ENCODE measurements around the gene ITGAE. TPM values are rescaled to one million over a fixed set of nuclear protein-coding genes. Genes with fewer than 3 reads are reported as not detected.

ITGAE gene
- total and polyA plus RNA-seq, 4 donors: 26.5 to 51.2 (median 42.1) TPM

GRCh38 chr17:3754458-3755334, 46.3 kb downstream of the ITGAE start:
- Histone ChIP-seq H3K4me1 (ENCODE audit: control insufficient read depth, insufficient read depth, low read length) (peaks cover 12% of the 10 kb centered on the region), H3K27ac (ENCODE audit: low read depth, low read length) (no peak overlapping the region), H3K27me3 (ENCODE audit: control insufficient read depth, insufficient read depth, low read length) (no peaks in the 10 kb centered on the region), H3K4me3 (ENCODE audit: low read depth, low read length) (no peak overlapping the region), H3K36me3 (ENCODE audit: control insufficient read depth, insufficient read depth, low read length) (no peaks in the 10 kb centered on the region), H3K9me3 (ENCODE audit: control insufficient read depth, insufficient read depth, low read length) (no peaks in the 10 kb centered on the region)
- peak in 2 of 6 donors; percentile 14 to 82 for DNase-seq (ENCODE audit: low read depth in 4 of 6, low spot score in 6 of 6)
- 7% methylated on average over 47 of the region's 56 CpGs for WGBS (ENCODE audit: insufficient coverage)

- DNase-seq (ENCODE audit: low read depth in 4 of 6, low spot score in 6 of 6): no peak
- H3K4me1 ChIP-seq (ENCODE audit: control insufficient read depth, insufficient read depth, low read length): peaks cover 12% of the 10 kb centered on the region
- WGBS (ENCODE audit: insufficient coverage): 73% methylated on average over 3 of the region's 18 CpGs
- H3K36me3 ChIP-seq (ENCODE audit: control insufficient read depth, insufficient read depth, low read length): no peaks in the 10 kb centered on the region
- H3K4me3 ChIP-seq (ENCODE audit: low read depth, low read length): no peak overlapping the region
- no peak overlapping the region for H3K27ac ChIP-seq (ENCODE audit: low read depth, low read length)
- no peaks in the 10 kb centered on the region for H3K9me3 ChIP-seq (ENCODE audit: control insufficient read depth, insufficient read depth, low read length)
- H3K27me3 ChIP-seq (ENCODE audit: control insufficient read depth, insufficient read depth, low read length): no peaks in the 10 kb centered on the region
Measured at GRCh38 chr17:3754066-3754457, 46.9 kb downstream of the ITGAE start.

GRCh38 chr17:3753624-3754023, 47.4 kb downstream of the ITGAE start:
- 73% methylated on average over 9 of the region's 12 CpGs for WGBS (ENCODE audit: insufficient coverage)
- no peak for DNase-seq (ENCODE audit: low read depth in 4 of 6, low spot score in 6 of 6)
- H3K27me3 ChIP-seq (ENCODE audit: control insufficient read depth, insufficient read depth, low read length): no peaks in the 10 kb centered on the region

GRCh38 chr17:3751836-3752235, 49.2 kb downstream of the ITGAE start:
- WGBS (ENCODE audit: insufficient coverage): 94% methylated on average over 15 of the region's 15 CpGs
- Histone ChIP-seq H3K4me3 (ENCODE audit: low read depth, low read length) (no peak overlapping the region), H3K27ac (ENCODE audit: low read depth, low read length) (no peak overlapping the region), H3K27me3 (ENCODE audit: control insufficient read depth, insufficient read depth, low read length) (no peaks in the 10 kb centered on the region), H3K4me1 (ENCODE audit: control insufficient read depth, insufficient read depth, low read length) (peaks cover 12% of the 10 kb centered on the region), H3K9me3 (ENCODE audit: control insufficient read depth, insufficient read depth, low read length) (no peaks in the 10 kb centered on the region), H3K36me3 (ENCODE audit: control insufficient read depth, insufficient read depth, low read length) (no peaks in the 10 kb centered on the region)
- DNase-seq (ENCODE audit: low read depth in 4 of 6, low spot score in 6 of 6): no peak

More at GRCh38 chr17:3753624-3754023, 47.4 kb downstream of the ITGAE start:
- Histone ChIP-seq H3K4me1 (ENCODE audit: control insufficient read depth, insufficient read depth, low read length) (peaks cover 12% of the 10 kb centered on the region), H3K36me3 (ENCODE audit: control insufficient read depth, insufficient read depth, low read length) (no peaks in the 10 kb centered on the region), H3K4me3 (ENCODE audit: low read depth, low read length) (no peak overlapping the region), H3K9me3 (ENCODE audit: control insufficient read depth, insufficient read depth, low read length) (no peaks in the 10 kb centered on the region), H3K27ac (ENCODE audit: low read depth, low read length) (no peak overlapping the region)

GRCh38 chr17:3750926-3751325, 50.1 kb downstream of the ITGAE start:
- no peak overlapping the region for H3K27ac ChIP-seq (ENCODE audit: low read depth, low read length)
- H3K4me1 ChIP-seq (ENCODE audit: control insufficient read depth, insufficient read depth, low read length): peaks cover 12% of the 10 kb centered on the region
- no peaks in the 10 kb centered on the region for H3K9me3 ChIP-seq (ENCODE audit: control insufficient read depth, insufficient read depth, low read length)
- DNase-seq (ENCODE audit: low read depth in 4 of 6, low spot score in 6 of 6): no peak
- WGBS (ENCODE audit: insufficient coverage): 83% methylated on average over 8 of the region's 8 CpGs
- no peak overlapping the region for H3K4me3 ChIP-seq (ENCODE audit: low read depth, low read length)
- no peaks in the 10 kb centered on the region for H3K36me3 ChIP-seq (ENCODE audit: control insufficient read depth, insufficient read depth, low read length)
- no peaks in the 10 kb centered on the region for H3K27me3 ChIP-seq (ENCODE audit: control insufficient read depth, insufficient read depth, low read length)

GRCh38 chr17:3750296-3750695, 50.7 kb downstream of the ITGAE start:
- Histone ChIP-seq H3K4me1 (ENCODE audit: control insufficient read depth, insufficient read depth, low read length) (peaks cover 9% of the 10 kb centered on the region), H3K27me3 (ENCODE audit: control insufficient read depth, insufficient read depth, low read length) (no peaks in the 10 kb centered on the region), H3K36me3 (ENCODE audit: control insufficient read depth, insufficient read depth, low read length) (no peaks in the 10 kb centered on the region), H3K27ac (ENCODE audit: low read depth, low read length) (no peak overlapping the region), H3K4me3 (ENCODE audit: low read depth, low read length) (no peak overlapping the region), H3K9me3 (ENCODE audit: control insufficient read depth, insufficient read depth, low read length) (no peaks in the 10 kb centered on the region)
- WGBS (ENCODE audit: insufficient coverage): 88% methylated on average over 17 of the region's 17 CpGs
- no peak for DNase-seq (ENCODE audit: low read depth in 4 of 6, low spot score in 6 of 6)

- Histone ChIP-seq H3K4me1 (ENCODE audit: control insufficient read depth, insufficient read depth, low read length) (no peaks in the 10 kb centered on the region), H3K36me3 (ENCODE audit: control insufficient read depth, insufficient read depth, low read length) (no peaks in the 10 kb centered on the region), H3K9me3 (ENCODE audit: control insufficient read depth, insufficient read depth, low read length) (no peaks in the 10 kb centered on the region), H3K27me3 (ENCODE audit: control insufficient read depth, insufficient read depth, low read length) (no peaks in the 10 kb centered on the region), H3K27ac (ENCODE audit: low read depth, low read length) (no peak overlapping the region), H3K4me3 (ENCODE audit: low read depth, low read length) (no peak overlapping the region)
- no peak for DNase-seq (ENCODE audit: low read depth in 4 of 6, low spot score in 6 of 6)
- 76% methylated on average over 6 of the region's 7 CpGs for WGBS (ENCODE audit: insufficient coverage)
Measured at GRCh38 chr17:3748576-3748975, 52.4 kb downstream of the ITGAE start.

- DNase-seq (ENCODE audit: low read depth in 4 of 6, low spot score in 6 of 6): no peak
- Histone ChIP-seq H3K27ac (ENCODE audit: low read depth, low read length) (no peak overlapping the region), H3K4me1 (ENCODE audit: control insufficient read depth, insufficient read depth, low read length) (no peaks in the 10 kb centered on the region), H3K36me3 (ENCODE audit: control insufficient read depth, insufficient read depth, low read length) (no peaks in the 10 kb centered on the region), H3K27me3 (ENCODE audit: control insufficient read depth, insufficient read depth, low read length) (no peaks in the 10 kb centered on the region), H3K4me3 (ENCODE audit: low read depth, low read length) (no peak overlapping the region), H3K9me3 (ENCODE audit: control insufficient read depth, insufficient read depth, low read length) (no peaks in the 10 kb centered on the region)
- 89% methylated on average over 9 of the region's 9 CpGs for WGBS (ENCODE audit: insufficient coverage)
Measured at GRCh38 chr17:3747805-3748204, 53.2 kb downstream of the ITGAE start.

GRCh38 chr17:3745071-3745470, 55.9 kb downstream of the ITGAE start:
- H3K27me3 ChIP-seq (ENCODE audit: control insufficient read depth, insufficient read depth, low read length): no peaks in the 10 kb centered on the region
- WGBS (ENCODE audit: insufficient coverage): 86% methylated on average over 4 of the region's 10 CpGs

GRCh38 chr17:3744014-3744413, 57.0 kb downstream of the ITGAE start:
- H3K4me1 ChIP-seq (ENCODE audit: control insufficient read depth, insufficient read depth, low read length): no peaks in the 10 kb centered on the region
- H3K9me3 ChIP-seq (ENCODE audit: control insufficient read depth, insufficient read depth, low read length): no peaks in the 10 kb centered on the region

More at GRCh38 chr17:3745071-3745470, 55.9 kb downstream of the ITGAE start:
- Histone ChIP-seq H3K9me3 (ENCODE audit: control insufficient read depth, insufficient read depth, low read length) (no peaks in the 10 kb centered on the region), H3K27ac (ENCODE audit: low read depth, low read length) (no peak overlapping the region), H3K4me3 (ENCODE audit: low read depth, low read length) (no peak overlapping the region), H3K36me3 (ENCODE audit: control insufficient read depth, insufficient read depth, low read length) (no peaks in the 10 kb centered on the region), H3K4me1 (ENCODE audit: control insufficient read depth, insufficient read depth, low read length) (no peaks in the 10 kb centered on the region)
- DNase-seq (ENCODE audit: low read depth in 4 of 6, low spot score in 6 of 6): no peak

More at GRCh38 chr17:3744014-3744413, 57.0 kb downstream of the ITGAE start:
- no CpG with 5 or more reads among the region's 3 CpGs for WGBS (ENCODE audit: insufficient coverage)
- Histone ChIP-seq H3K27ac (ENCODE audit: low read depth, low read length) (no peak overlapping the region), H3K4me3 (ENCODE audit: low read depth, low read length) (no peak overlapping the region), H3K36me3 (ENCODE audit: control insufficient read depth, insufficient read depth, low read length) (no peaks in the 10 kb centered on the region), H3K27me3 (ENCODE audit: control insufficient read depth, insufficient read depth, low read length) (no peaks in the 10 kb centered on the region)
- DNase-seq (ENCODE audit: low read depth in 4 of 6, low spot score in 6 of 6): no peak

All from spinal cord (tissue), 10 donors.